Stimulated activated naive CD8-positive, alpha-beta T cell treated with anti-CD3 and anti-CD28 coated beads, Interleukin-15, Interleukin-2, amounts not matched to agents 100 ng/mL and 50 ng/mL, for 24 hours (primary cell): ENCODE data around the gene ADRA2C.

Experiments
- H3K27ac Mint-ChIP-seq: one replicate; pipeline ENCODE4 v1.8.0; 2021; ENCODE audit warnings: mild to moderate bottlenecking, mixed read lengths
- H3K27me3 Mint-ChIP-seq: one replicate; pipeline ENCODE4 v1.8.0; 2021; ENCODE audit warnings: mixed read lengths
- H3K36me3 Mint-ChIP-seq: one replicate; pipeline ENCODE4 v1.8.0; 2021; ENCODE audit warnings: low read depth, mixed read lengths
- H3K4me1 Mint-ChIP-seq: one replicate; pipeline ENCODE4 v1.8.0; 2021; ENCODE audit warnings: low read depth, mixed read lengths
- H3K4me3 Mint-ChIP-seq: one replicate; pipeline ENCODE4 v1.8.0; 2021; ENCODE audit warnings: mild to moderate bottlenecking, mixed read lengths
- H3K9me3 Mint-ChIP-seq: one replicate; pipeline ENCODE4 v1.8.0; 2021; ENCODE audit warnings: mixed read lengths

Gene ADRA2C

DNA sequence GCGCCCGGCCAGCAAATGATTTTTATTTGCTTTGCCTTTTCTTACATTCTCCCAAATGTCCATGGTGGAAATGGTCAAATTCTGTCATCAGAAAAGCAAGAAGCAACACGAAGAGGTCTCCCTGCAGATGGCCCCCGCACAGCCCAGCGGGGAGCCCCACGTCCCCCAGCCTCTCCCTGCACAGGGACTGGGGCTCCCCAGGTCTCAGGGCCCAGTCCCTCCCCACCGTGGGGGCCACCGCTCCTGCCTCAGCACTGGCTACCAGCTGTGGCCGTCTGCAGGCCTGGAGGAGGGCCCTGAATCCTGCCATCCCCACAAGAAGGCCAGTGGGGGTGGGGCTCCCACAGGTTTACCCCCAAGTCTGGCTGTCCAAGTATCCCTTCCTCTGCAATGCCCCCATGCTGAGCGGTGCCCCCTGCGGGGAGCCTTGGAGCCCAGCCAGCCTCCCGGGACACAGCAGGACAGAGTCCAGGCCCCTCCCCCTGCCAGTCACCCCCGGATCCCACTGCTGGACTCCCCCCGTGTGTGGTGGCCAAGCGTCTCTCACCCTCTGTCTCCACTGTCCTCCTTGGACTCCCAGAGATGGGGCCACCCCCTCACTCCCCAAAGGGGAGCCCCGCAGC, 38.2 kb upstream of the ADRA2C start:
- Mint-ChIP-seq H3K27me3 (peaks cover 13% of the 10 kb centered on the region), H3K36me3 (no peaks in the 10 kb centered on the region), H3K4me3 (no peak overlapping the region), H3K9me3 (no peaks in the 10 kb centered on the region), H3K27ac (no peak overlapping the region), H3K4me1 (no peaks in the 10 kb centered on the region)

DNA sequence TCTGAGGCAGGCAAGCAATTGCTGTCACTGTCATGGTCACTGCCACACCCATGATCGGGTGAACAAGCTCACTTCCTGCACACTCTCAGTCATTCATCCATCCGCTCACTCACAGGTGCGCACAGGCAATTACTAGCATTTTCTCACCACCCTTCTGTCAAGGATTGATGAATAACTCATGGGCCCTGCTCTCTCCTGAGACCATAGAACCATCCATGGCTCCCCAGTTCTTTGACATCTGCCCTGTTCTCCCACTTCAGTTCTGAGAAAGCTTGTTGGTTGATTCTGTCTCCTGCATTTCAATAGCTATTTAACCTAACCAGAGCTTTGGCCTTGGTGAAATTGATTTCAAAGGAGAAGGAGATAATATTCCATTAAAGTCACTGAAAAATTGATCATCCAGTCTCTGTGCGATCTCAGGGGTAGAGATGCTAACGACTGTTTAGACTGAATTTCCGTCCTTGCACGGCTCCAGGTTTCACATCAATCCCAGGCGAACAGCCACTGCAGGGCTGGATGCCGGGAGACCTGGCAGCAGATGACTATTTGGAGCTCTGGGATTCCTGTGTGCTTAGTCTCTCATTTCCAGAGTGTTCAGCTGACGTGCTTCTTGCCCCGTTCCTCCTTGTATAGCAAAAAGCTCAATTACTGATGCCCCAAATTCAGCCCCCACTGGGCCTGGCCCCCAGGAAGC, 36.9 kb upstream of the ADRA2C start:
- peaks cover 12% of the 10 kb centered on the region for H3K27me3 Mint-ChIP-seq
- H3K9me3 Mint-ChIP-seq = no peaks in the 10 kb centered on the region
- H3K27ac Mint-ChIP-seq = no peak overlapping the region
- H3K4me1 Mint-ChIP-seq = no peaks in the 10 kb centered on the region
- no peaks in the 10 kb centered on the region for H3K36me3 Mint-ChIP-seq
- H3K4me3 Mint-ChIP-seq = no peak overlapping the region

DNA sequence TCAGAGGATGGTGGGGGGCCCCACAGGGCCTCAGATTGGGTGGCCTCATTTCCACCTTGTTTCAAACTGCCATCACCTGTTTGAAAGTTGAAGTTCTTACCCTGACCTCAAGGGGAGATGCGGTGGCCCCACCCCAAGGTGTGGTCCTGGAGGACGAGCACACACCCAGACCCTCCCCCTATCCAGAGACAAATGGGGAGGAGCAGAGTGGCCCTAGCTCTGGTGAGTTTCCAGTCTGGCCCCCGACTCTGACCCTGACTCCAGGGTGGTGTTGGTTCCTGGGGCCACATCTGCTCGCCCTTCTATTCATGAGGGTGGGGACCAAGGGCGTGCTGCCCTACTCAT, 36.3 kb upstream of the ADRA2C start:
- Mint-ChIP-seq H3K4me3 (no peak overlapping the region), H3K9me3 (no peaks in the 10 kb centered on the region), H3K4me1 (no peaks in the 10 kb centered on the region), H3K27me3 (peaks cover 6% of the 10 kb centered on the region), H3K36me3 (no peaks in the 10 kb centered on the region), H3K27ac (no peak overlapping the region)

DNA sequence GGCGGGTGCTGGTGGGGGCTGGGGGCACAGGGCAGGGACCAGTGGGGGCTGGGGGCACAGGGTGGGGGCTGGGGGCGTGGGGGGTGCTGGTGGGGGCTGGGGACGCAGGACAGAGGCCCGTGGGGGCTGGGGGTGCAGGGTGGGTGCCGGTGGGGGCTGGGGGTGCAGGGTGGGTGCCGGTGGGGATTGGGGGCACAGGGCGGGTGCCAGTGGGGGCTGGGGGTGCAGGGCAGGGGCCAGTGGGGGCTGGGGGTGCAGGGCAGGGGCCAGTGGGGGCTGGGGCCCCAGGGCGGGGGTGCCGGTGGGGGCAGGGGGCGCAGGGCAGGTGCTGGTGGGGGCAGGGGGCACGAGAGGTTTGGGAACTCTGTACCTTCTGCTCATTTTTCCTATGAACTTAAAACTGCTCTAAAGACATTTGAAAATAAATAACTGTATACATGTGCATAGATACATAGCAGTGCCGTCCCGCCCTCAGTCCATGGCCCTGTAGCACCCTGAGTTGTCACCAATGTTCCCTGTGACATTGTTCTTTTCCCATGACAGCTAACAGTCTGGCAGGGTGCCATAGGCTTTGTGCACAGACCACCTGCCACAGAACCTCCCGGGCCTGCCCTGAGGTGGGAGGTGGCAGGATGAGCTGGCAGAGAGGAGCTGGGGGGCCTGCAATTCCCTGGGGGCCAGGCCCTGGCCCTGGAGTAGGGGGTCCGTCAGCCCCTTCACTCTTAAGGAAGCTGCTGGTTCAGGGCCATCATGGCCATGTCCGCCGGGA, 35.6 kb upstream of the ADRA2C start:
- H3K9me3 Mint-ChIP-seq = no peaks in the 10 kb centered on the region
- H3K36me3 Mint-ChIP-seq = no peaks in the 10 kb centered on the region
- no peak overlapping the region for H3K4me3 Mint-ChIP-seq
- no peak overlapping the region for H3K27ac Mint-ChIP-seq
- no peaks in the 10 kb centered on the region for H3K4me1 Mint-ChIP-seq
- H3K27me3 Mint-ChIP-seq = peaks cover 6% of the 10 kb centered on the region

DNA sequence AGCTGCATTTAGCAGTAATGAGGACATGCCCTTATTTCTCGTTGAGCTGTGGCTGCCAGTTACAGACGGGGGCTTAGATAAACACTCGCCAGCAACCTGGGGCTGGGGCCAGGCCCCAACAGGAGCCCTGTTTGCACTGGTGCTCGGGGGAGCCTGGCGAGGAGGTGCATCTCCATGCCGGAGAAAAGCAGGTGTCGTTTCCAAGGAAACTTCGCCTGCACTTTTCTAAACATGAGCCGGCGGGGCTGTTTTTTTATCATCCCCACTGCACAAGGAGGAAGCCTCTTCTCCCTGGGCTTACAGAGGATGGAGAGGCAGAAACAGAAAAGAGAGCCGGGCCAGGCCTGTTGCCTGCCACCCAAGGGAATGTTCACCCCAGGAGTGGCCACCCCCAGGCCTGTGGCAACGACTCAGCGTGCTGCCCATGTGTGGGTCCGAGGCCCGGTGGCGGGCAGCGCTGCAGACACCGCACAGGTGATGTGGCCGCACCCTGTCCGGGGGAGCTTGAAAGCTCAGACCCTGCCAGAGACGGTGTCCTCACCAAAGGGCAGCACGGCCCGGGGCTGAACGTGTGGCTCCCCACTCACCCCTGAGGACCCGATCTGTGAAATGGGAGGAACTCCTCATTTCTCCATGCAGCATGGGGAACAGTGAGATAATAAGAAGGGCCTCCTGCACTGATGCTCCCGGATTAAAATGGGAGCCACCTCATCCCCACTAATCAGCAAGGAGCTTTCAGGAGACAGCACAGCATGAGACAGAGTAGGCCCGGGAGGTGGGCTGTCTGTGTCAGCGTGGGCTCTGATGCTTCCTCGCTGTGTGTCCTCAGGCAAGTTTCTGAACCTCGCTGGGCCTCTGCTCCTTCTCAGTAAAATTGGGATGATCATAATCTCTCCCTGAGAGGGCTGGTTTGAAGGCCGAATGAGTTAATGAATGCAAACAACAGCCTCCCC, 33.8 kb upstream of the ADRA2C start:
- H3K36me3 Mint-ChIP-seq = no peaks in the 10 kb centered on the region
- H3K4me1 Mint-ChIP-seq = no peaks in the 10 kb centered on the region
- no peaks in the 10 kb centered on the region for H3K9me3 Mint-ChIP-seq
- H3K27ac Mint-ChIP-seq = no peak overlapping the region
- peaks cover 6% of the 10 kb centered on the region for H3K27me3 Mint-ChIP-seq
- no peak overlapping the region for H3K4me3 Mint-ChIP-seq

DNA sequence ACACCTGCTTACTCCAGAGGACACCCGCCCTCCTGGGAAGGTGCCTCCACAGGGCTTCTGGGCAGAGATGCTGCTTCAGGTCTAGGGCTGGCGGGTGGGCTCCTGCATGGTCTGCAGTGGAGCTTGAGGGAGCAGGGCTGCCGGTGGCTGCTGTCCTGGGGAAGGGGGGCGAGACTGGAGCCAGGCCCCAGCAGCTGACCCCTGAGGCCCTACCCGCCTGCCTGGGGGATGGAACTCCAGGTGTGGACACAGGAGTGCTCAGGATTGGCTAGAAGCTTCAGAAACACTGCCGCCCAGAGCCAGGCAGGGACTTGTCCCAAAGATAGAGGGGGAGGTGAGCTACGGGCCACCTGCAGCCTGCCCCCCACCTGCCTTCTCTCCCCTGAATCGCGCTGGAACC, 33.0 kb upstream of the ADRA2C start:
- no peaks in the 10 kb centered on the region for H3K9me3 Mint-ChIP-seq
- H3K27me3 Mint-ChIP-seq = peaks cover 6% of the 10 kb centered on the region
- H3K4me3 Mint-ChIP-seq = no peak overlapping the region
- no peaks in the 10 kb centered on the region for H3K4me1 Mint-ChIP-seq
- H3K27ac Mint-ChIP-seq = no peak overlapping the region
- no peaks in the 10 kb centered on the region for H3K36me3 Mint-ChIP-seq

DNA sequence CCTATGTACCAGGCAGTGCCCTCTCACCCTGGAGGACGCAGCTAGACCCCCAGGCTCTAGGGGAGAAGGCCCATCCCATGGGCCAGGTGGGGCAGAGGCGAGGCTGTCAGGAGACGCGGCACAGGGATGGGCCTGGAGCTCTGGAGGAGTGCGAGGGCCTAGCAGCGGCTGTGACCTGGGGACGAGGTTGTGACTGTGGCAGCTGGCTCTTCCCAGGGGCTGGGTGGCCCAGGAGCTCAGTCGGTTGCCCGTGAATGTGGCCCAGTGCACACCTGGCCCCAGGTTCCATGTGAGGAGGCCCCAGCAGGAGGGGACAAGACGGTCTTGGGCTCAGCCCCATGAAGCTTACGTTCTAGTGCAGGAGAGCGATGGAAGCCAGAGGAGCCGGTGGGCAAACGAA, 31.0 kb upstream of the ADRA2C start:
- H3K4me3 Mint-ChIP-seq = no peak overlapping the region
- H3K27me3 Mint-ChIP-seq = peaks cover 3% of the 10 kb centered on the region
- H3K36me3 Mint-ChIP-seq = no peaks in the 10 kb centered on the region
- no peaks in the 10 kb centered on the region for H3K4me1 Mint-ChIP-seq
- no peak overlapping the region for H3K27ac Mint-ChIP-seq
- no peaks in the 10 kb centered on the region for H3K9me3 Mint-ChIP-seq

DNA sequence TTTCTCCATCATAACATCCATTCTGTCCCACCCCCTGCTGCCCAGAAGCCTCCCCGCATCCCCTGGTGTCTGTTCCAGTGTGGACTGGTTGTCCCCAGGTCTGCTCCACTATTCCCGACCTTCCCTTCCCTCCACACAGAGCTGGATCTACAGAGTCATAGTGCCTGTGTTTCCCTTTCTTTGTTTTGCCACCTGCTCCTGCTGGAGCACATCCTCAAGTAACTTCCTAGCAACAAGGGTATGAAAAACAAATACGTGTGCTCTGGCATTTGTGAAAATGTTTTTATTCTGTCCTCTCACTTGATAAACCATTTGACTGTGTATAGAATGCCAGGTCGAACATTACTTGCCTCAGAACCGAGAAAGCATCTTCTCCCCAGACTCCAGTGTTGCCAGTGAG, 29.9 kb upstream of the ADRA2C start:
- peaks cover 3% of the 10 kb centered on the region for H3K27me3 Mint-ChIP-seq
- no peak overlapping the region for H3K27ac Mint-ChIP-seq
- no peak overlapping the region for H3K4me3 Mint-ChIP-seq
- no peaks in the 10 kb centered on the region for H3K4me1 Mint-ChIP-seq
- no peaks in the 10 kb centered on the region for H3K36me3 Mint-ChIP-seq
- no peaks in the 10 kb centered on the region for H3K9me3 Mint-ChIP-seq

DNA sequence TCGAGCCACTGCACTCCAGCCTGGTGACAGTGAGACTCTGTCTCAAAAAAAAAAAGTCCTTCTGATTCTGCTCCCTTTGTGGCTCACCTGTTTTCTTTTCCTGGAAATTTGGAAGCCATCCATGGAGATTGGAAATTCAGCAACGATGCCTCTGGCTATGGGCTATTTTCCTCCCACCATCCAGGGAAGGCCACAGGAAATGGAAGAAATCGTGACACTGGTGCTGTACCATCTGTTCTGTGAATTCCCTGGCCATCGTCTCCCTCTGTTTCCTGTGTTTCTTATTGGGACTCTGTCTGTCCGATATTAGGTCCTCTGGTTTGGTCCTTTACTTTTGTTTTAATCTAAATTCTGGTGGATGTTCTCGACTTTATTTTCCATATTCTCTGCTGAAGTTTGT, 29.4 kb upstream of the ADRA2C start:
- Mint-ChIP-seq H3K4me1 (no peaks in the 10 kb centered on the region), H3K36me3 (no peaks in the 10 kb centered on the region), H3K9me3 (no peaks in the 10 kb centered on the region), H3K27me3 (peaks cover 5% of the 10 kb centered on the region), H3K4me3 (no peak overlapping the region), H3K27ac (no peak overlapping the region)

DNA sequence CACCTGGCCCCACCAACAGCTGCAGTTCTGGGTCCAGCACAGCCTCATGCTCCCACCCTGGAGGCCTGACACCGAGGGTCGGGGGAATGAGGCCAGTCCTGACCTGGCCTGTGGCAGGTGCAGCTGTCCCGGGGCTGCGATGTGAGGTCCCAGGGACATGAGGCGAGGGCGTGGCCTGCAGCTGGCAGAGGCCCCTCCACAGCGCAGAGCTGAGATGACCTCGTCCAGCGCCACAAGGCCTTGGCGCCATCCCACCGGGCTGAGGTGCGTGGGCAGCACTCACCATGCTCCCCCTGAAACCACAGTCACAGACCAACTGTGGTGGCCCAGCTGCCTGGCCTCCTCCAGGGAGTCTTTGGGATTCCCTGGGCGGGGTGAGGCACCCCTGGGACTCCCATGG, 26.6 kb upstream of the ADRA2C start:
- peaks cover 17% of the 10 kb centered on the region for H3K27me3 Mint-ChIP-seq
- no peak overlapping the region for H3K4me3 Mint-ChIP-seq
- H3K36me3 Mint-ChIP-seq = no peaks in the 10 kb centered on the region
- H3K27ac Mint-ChIP-seq = no peak overlapping the region
- no peaks in the 10 kb centered on the region for H3K4me1 Mint-ChIP-seq
- H3K9me3 Mint-ChIP-seq = no peaks in the 10 kb centered on the region

DNA sequence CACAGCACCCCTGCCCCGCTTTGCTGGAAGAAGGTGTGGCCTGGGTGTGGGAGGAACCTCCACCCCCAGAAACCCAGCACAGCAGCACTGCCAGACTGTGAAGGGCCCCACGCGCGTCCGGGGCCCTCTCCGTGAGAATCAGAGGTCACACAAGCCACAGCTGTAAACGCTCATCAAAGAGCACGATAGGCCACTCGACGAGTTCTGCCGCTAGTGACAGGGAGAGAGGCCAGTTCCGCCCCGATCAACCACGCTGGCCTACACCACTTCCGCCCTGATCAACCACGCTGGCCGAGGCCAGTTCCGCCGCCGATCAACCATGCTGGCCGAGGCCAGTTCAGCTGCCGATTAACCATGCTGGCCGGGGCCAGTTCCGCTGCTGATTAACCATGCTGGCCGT, 25.9 kb upstream of the ADRA2C start:
- no peak overlapping the region for H3K27ac Mint-ChIP-seq
- peaks cover 23% of the 10 kb centered on the region for H3K27me3 Mint-ChIP-seq
- no peaks in the 10 kb centered on the region for H3K9me3 Mint-ChIP-seq
- H3K36me3 Mint-ChIP-seq = no peaks in the 10 kb centered on the region
- H3K4me3 Mint-ChIP-seq = no peak overlapping the region
- H3K4me1 Mint-ChIP-seq = no peaks in the 10 kb centered on the region

DNA sequence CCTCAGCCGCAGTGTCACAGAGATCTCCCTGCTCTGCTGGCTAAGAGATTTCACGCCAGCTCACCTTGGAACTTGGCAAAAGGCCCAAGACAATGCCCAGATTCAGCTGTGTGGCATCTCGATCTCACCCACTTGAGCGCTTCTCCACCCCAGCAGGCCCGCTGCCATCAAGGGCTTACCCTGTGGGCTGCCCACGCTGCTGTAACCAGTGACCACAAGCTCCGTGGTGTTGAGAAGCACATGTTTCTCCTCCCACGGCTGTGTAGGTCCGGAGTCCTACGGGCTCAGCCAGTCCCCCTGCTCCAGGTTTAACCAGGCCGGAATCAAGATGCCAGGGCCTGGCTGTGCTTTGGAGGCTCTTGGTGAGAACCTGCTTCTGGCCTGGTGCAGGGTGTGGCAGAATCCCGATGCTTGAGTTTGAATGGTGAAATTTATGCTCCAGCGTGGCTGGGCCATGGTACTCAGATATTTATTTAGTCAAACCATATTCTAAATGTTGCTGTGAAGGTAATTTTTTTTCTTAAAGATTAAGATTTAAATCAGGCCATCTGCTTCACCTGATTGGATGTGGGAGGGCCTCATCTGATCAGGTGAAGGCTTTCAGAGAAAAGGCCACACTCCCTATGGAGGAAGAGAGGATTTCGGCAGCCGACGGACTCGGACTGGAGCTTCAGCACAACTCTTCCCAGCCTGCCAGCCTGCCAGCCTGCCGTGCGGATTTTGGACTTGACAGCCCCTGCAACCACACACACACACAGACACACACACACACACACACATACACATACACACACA, 24.8 kb upstream of the ADRA2C start:
- H3K27ac Mint-ChIP-seq = no peak overlapping the region
- no peaks in the 10 kb centered on the region for H3K9me3 Mint-ChIP-seq
- no peaks in the 10 kb centered on the region for H3K4me1 Mint-ChIP-seq
- H3K4me3 Mint-ChIP-seq = no peak overlapping the region
- no peaks in the 10 kb centered on the region for H3K36me3 Mint-ChIP-seq
- H3K27me3 Mint-ChIP-seq = peaks cover 33% of the 10 kb centered on the region

DNA sequence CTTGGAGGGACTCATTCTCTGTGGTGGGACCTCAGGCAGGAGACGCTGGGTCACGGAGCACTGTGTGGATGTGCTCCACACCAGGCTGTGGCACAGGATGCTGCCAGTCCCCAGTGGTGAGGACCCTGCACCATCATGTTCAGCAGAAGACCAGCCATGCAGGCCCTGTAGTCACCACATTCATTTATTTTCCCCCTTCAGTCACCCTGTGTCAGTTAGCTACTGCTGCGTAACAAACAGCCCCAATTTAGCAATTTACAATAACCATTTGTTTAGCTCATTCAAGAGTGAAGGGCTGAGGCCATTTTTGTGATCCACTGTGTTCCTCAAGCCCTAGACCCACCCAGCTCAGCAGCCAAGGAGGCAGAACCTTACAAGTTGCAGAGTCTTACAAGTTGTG, 23.6 kb upstream of the ADRA2C start:
- Mint-ChIP-seq H3K27me3 (peaks cover 40% of the 10 kb centered on the region), H3K4me1 (no peaks in the 10 kb centered on the region)

DNA sequence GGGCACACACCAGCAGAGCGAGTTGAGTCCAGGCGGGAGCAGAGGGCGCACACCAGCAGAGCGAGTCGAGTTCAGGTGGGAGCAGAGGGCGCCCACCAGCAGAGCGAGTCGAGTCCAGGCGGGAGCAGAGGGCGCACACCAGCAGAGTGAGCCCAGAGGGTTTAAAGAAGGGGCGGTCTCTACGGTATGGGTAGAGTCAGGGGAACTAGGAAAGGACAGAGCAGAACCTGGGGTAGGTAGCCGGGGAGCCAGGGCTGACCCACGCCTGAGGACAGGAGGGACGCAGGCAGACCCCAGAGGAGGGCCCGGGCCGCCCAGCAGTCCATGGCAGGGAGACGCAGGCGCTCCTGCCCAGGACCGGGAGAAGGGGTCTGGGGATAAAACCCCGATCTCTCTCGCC, 22.0 kb upstream of the ADRA2C start:
- H3K9me3 Mint-ChIP-seq = no peaks in the 10 kb centered on the region
- no peaks in the 10 kb centered on the region for H3K4me1 Mint-ChIP-seq
- peaks cover 40% of the 10 kb centered on the region for H3K27me3 Mint-ChIP-seq
- no peak overlapping the region for H3K27ac Mint-ChIP-seq
- no peaks in the 10 kb centered on the region for H3K36me3 Mint-ChIP-seq
- H3K4me3 Mint-ChIP-seq = no peak overlapping the region

More for the DNA sequence above, 23.6 kb upstream of the ADRA2C start:
- no peak overlapping the region for H3K27ac Mint-ChIP-seq
- H3K9me3 Mint-ChIP-seq = no peaks in the 10 kb centered on the region
- H3K4me3 Mint-ChIP-seq = no peak overlapping the region
- no peaks in the 10 kb centered on the region for H3K36me3 Mint-ChIP-seq
